MM.1S (cell line): Measurements from ENCODE around the gene STX10.

Experiments used
- DNase-seq: peaks from one replicate; pipeline ENCODE4 v3.0.0-alpha.2; 2015
- H2AFZ ChIP-seq: fragments of 300-600 bp; sonication (generic); 2 replicates; pipeline ENCODE4 v1.6.0; 2016; ENCODE audit warnings: antibody characterized with exemption, low read length
- H3F3A ChIP-seq: fragments of 300-600 bp; sonication (generic); 2 replicates; pipeline ENCODE4 v1.6.1; 2016; ENCODE audit warnings: mild to moderate bottlenecking, antibody characterized with exemption, low read length, moderate library complexity, mixed read lengths; ENCODE audit not compliant: insufficient read depth
- H3K27ac ChIP-seq: fragments of 300-600 bp; sonication (generic); 2 replicates; pipeline ENCODE4 v1.5.1; 2016; ENCODE audit warnings: mild to moderate bottlenecking, low read length
- H3K27me3 ChIP-seq: fragments of 300-600 bp; sonication (generic); replicated peaks from 2 replicates; pipeline ENCODE4 v1.6.0; 2016; ENCODE audit warnings: low read length; ENCODE audit not compliant: insufficient read depth
- H3K36me3 ChIP-seq: fragments of 300-600 bp; sonication (generic); replicated peaks from 2 replicates; pipeline ENCODE4 v1.6.1; 2016; ENCODE audit warnings: mild to moderate bottlenecking, low read length, mixed read lengths; ENCODE audit not compliant: insufficient read depth
- H3K4me1 ChIP-seq: fragments of 300-600 bp; sonication (generic); 2 replicates; pipeline ENCODE4 v1.6.1; 2016; ENCODE audit warnings: low read length, mixed read lengths
- H3K4me2 ChIP-seq: fragments of 300-600 bp; sonication (generic); 2 replicates; pipeline ENCODE4 v1.6.0; 2016; ENCODE audit warnings: low read depth, low read length
- H3K4me3 ChIP-seq: fragments of 300-600 bp; sonication (generic); 2 replicates; pipeline ENCODE4 v1.5.1; 2016; ENCODE audit warnings: low read length, mixed read lengths
- H3K79me2 ChIP-seq: fragments of 300-600 bp; sonication (generic); 2 replicates; pipeline ENCODE4 v1.6.1; 2016; ENCODE audit warnings: mixed run types, low read length, mixed read lengths
- H3K9ac ChIP-seq: fragments of 300-600 bp; sonication (generic); 2 replicates; pipeline ENCODE4 v1.6.1; 2016; ENCODE audit warnings: low read length, mixed read lengths
- H3K9me2 ChIP-seq: fragments of 300-600 bp; sonication (generic); replicated peaks from 2 replicates; pipeline ENCODE4 v1.6.1; 2016; ENCODE audit warnings: mild to moderate bottlenecking, low read length, mixed read lengths; ENCODE audit not compliant: insufficient read depth
- H3K9me3 ChIP-seq: fragments of 300-600 bp; sonication (generic); replicated peaks from 2 replicates; pipeline ENCODE4 v1.6.1; 2016; ENCODE audit warnings: mild to moderate bottlenecking, low read length, mixed read lengths; ENCODE audit not compliant: insufficient read depth
- H4K20me1 ChIP-seq: fragments of 300-600 bp; sonication (generic); 2 replicates; pipeline ENCODE4 v1.6.1; 2016; ENCODE audit warnings: mild to moderate bottlenecking, low read length, moderate library complexity, mixed read lengths; ENCODE audit not compliant: insufficient read depth
- CTCF ChIP-seq: fragments of 300-600 bp; sonication (generic); IDR thresholded peaks from 2 replicates; pipeline ENCODE4 v1.5.1; 2016; ENCODE audit warnings: antibody characterized with exemption, low read length, mixed read lengths
- EZH2 ChIP-seq: fragments of 300-600 bp; sonication (generic); optimal IDR thresholded peaks from 2 replicates; pipeline ENCODE3; 2017; ENCODE audit warnings: low read depth, mild to moderate bottlenecking, antibody characterized with exemption, low read length, mixed read lengths
- EZH2phosphoT487 ChIP-seq: fragments of 300-600 bp; sonication (generic); IDR thresholded peaks from 2 replicates; pipeline ENCODE4 v1.6.1; 2018; ENCODE audit warnings: antibody characterized with exemption, low read length

The STX10 gene

DNA sequence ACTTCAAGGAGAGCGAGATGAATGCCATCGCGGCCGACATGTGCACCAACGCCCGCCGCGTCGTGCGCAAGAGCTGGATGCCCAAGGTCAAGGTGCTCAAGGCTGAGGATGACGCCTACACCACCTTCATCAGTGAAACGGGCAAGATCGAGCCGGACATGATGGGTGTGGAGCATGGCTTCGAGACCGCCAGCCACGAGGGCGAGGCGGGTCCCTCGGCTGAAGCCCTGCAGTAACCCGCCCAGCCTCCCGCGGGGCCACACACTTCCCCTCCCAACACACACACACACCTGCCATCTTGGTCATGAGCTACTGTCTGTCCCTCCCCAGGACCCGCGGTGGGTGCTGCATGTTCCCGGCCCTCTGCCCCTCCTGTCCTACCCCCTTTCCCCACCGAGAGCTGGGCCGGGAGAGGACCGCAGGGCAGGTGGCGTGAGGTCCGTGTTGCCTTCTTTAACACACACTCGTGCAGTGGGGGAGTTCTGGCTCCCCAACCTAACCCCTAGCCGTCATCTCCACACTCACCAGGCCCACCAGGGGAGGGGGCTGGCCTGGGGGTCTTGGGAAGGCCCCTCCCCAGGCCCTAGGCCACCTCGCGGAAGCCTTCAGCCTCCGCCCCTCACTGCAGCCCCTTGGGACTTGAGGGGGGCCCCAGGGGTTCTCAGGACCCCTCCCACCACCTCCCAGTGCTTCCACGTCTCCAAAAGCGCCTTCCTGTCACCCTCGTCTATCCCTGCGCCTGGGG is 11.8 kb downstream of the STX10 start:
- H3K27me3 ChIP-seq = no peaks in the 10 kb centered on the region
- H3K36me3 ChIP-seq = 0 out of 2 replicates have a peak, but pooled peaks cover 7% of the 10 kb centered on the region
- no peak overlapping the region for H3K27ac ChIP-seq
- H3K9ac ChIP-seq = no peak overlapping the region
- TF ChIP-seq EZH2phosphoT487 = no peak
- TF ChIP-seq EZH2 = no peak
- TF ChIP-seq CTCF = no peak
- H3K4me1 ChIP-seq = no peaks in the 10 kb centered on the region
- no peak overlapping the region for H3K4me2 ChIP-seq
- no peak overlapping the region for H2AFZ ChIP-seq
- no peaks in the 10 kb centered on the region for H3F3A ChIP-seq
- H3K79me2 ChIP-seq = peaks cover 13% of the 10 kb centered on the region
- DNase-seq = no peak
- H3K4me3 ChIP-seq = no peak overlapping the region
- H4K20me1 ChIP-seq = no peaks in the 10 kb centered on the region
- no peaks in the 10 kb centered on the region for H3K9me2 ChIP-seq
- no peaks in the 10 kb centered on the region for H3K9me3 ChIP-seq

DNA sequence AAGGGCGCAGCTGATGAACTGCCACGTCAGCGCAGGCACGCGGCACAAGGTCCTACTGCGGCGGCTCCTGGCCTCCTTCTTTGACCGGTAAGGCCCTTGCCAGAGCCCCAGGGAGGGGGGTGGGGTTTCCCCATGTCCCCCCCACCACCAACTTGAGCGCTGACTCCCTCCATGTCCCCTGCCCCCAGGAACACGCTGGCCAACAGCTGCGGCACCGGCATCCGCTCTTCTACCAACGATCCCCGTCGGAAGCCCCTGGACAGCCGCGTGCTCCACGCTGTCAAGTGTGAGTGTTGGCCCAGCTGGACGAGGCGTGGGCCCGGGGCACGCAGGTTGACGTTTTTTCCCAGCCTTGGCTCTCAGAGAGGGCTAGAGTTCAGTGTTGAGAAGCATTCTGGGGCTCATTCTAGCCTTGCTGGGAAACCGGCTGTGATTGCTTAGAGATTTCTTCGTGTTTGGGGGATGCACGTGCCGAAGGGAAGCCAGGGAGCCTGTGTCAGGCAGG is 12.8 kb downstream of the STX10 start:
- Histone ChIP-seq H3K4me1 (no peaks in the 10 kb centered on the region), H3K36me3 (0 out of 2 replicates have a peak, but pooled peaks cover 7% of the 10 kb centered on the region)

DNA sequence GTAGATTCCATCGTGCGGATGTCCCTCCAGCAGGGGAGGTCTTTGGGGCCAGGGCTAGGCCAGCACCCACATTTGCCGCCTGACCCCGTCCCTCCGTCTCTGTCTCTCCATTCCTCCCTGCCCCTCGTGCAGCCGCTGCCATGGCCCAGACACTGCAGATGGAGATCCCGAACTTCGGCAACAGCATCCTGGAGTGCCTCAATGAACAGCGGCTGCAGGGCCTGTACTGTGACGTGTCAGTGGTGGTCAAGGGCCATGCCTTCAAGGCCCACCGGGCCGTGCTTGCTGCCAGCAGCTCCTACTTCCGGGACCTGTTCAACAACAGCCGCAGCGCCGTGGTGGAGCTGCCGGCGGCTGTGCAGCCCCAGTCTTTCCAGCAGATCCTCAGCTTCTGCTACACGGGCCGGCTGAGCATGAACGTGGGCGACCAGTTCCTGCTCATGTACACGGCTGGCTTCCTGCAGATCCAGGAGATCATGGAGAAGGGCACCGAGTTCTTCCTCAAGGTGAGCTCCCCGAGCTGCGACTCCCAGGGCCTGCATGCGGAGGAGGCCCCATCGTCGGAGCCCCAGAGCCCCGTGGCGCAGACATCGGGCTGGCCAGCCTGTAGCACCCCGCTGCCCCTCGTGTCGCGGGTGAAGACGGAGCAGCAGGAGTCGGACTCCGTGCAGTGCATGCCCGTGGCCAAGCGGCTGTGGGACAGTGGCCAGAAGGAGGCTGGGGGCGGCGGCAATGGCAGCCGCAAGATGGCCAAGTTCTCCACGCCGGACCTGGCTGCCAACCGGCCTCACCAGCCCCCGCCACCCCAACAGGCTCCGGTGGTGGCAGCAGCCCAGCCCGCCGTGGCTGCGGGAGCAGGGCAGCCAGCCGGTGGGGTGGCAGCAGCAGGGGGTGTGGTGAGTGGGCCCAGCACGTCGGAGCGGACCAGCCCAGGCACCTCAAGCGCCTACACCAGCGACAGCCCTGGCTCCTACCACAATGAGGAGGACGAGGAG is 14.8 kb downstream of the STX10 start:
- Histone ChIP-seq H2AFZ (no peak overlapping the region), H3K4me1 (no peaks in the 10 kb centered on the region), H3K27ac (no peak overlapping the region), H3K79me2 (peaks cover 30% of the 10 kb centered on the region), H3F3A (no peaks in the 10 kb centered on the region), H3K9me3 (no peaks in the 10 kb centered on the region), H3K4me3 (no peak overlapping the region), H4K20me1 (no peaks in the 10 kb centered on the region), H3K36me3 (0 out of 2 replicates have a peak, but pooled peaks cover 7% of the 10 kb centered on the region), H3K9ac (no peak overlapping the region), H3K9me2 (no peaks in the 10 kb centered on the region), H3K4me2 (no peak overlapping the region), H3K27me3 (no peaks in the 10 kb centered on the region)
- no peak for DNase-seq
- TF ChIP-seq EZH2 = no peak
- TF ChIP-seq EZH2phosphoT487 = no peak
- no peak for TF ChIP-seq CTCF

More for the DNA sequence above, 12.8 kb downstream of the STX10 start:
- no peak for DNase-seq
- H3K9ac ChIP-seq = no peak overlapping the region
- H3K27me3 ChIP-seq = no peaks in the 10 kb centered on the region
- H3K4me2 ChIP-seq = no peak overlapping the region
- TF ChIP-seq CTCF = no peak
- no peak for TF ChIP-seq EZH2
- TF ChIP-seq EZH2phosphoT487 = no peak
- no peaks in the 10 kb centered on the region for H3K9me3 ChIP-seq
- H3K27ac ChIP-seq = no peak overlapping the region
- peaks cover 20% of the 10 kb centered on the region for H3K79me2 ChIP-seq
- no peaks in the 10 kb centered on the region for H3K9me2 ChIP-seq
- H2AFZ ChIP-seq = no peak overlapping the region
- no peak overlapping the region for H3K4me3 ChIP-seq
- H3F3A ChIP-seq = no peaks in the 10 kb centered on the region
- H4K20me1 ChIP-seq = no peaks in the 10 kb centered on the region
